Stomach (tissue), 9 donors: ENCODE data around the gene ONECUT3. TPM values are rescaled to one million over a fixed set of nuclear protein-coding genes. Genes with fewer than 3 reads are reported as not detected.
"Not testable (repeated sequence)": the region's sequence is repeated elsewhere in the genome, so short reads cannot be mapped to it uniquely, and the experiment has no call there.

Experiments
- DNase-seq, 2 donors: peaks; one replicate each; pipeline versions ENCODE4 v3.0.0 to v3.0.0-alpha.2; 2013 to 2019
- H3K27ac ChIP-seq, 5 donors: fragments of 200-600 bp in 4 of 5; sonication (generic) in 4 of 5; one replicate each; pipeline ENCODE4 v1.5.1; 2013 to 2019; ENCODE audit warnings: mild to moderate bottlenecking in 1 of 5, moderate library complexity in 1 of 5
- H3K27me3 ChIP-seq, 3 donors: fragments of 200-600 bp; sonication (generic); one replicate each; pipeline ENCODE4 v1.5.1; 2017 to 2019; ENCODE audit warnings: mixed run types in 1 of 3
- H3K36me3 ChIP-seq, 4 donors: fragments of 200-600 bp; sonication (generic); 1 replicate in 3 of 4; 2 replicates in 1 of 4; pipeline ENCODE4 v1.5.1; 2016 to 2019
- H3K4me1 ChIP-seq, 4 donors: fragments of 200-600 bp; sonication (generic); one replicate each; pipeline ENCODE4 v1.5.1; 2016 to 2019
- H3K4me3 ChIP-seq, 4 donors: fragments of 200-600 bp; sonication (generic) in 3 of 4; one replicate each; pipeline ENCODE4 v1.5.1; 2016 to 2019; ENCODE audit warnings: mild to moderate bottlenecking in 1 of 4
- H3K9me3 ChIP-seq, 4 donors: fragments of 200-600 bp; sonication (generic); one replicate each; pipeline ENCODE4 v1.5.1; 2016 to 2019
- EP300 ChIP-seq: sonication (generic); formaldehyde crosslinking; IDR thresholded peaks from one replicate; pipeline ENCODE4 v1.6.1; 2017; ENCODE audit warnings: antibody characterized with exemption
- POLR2A ChIP-seq, 4 donors: fragments of 450-650 bp; IDR thresholded peaks; one replicate each; pipeline ENCODE4 v1.6.1; 2016; ENCODE audit warnings: antibody characterized with exemption in 4 of 4, control low read depth in 2 of 4, mild to moderate bottlenecking in 1 of 4, moderate library complexity in 1 of 4
- POLR2AphosphoS5 ChIP-seq, 3 donors: sonication (generic); formaldehyde crosslinking; IDR thresholded peaks; one replicate each; pipeline ENCODE4 v1.6.1; 2016; ENCODE audit warnings: antibody characterized with exemption in 3 of 3
- WGBS, 5 donors: extraction: QIAGEN DNeasy Blood & Tissue Kit in 3 of 5; methylation state at CpG; one replicate each; pipeline versions ENCODE4 v1.1.5 to v1.1.7; 2013 to 2018; 5-methylcytosine and 5-hydroxymethylcytosine counted together
- intact Hi-C: fragments of 100-400 bp; cut with DNase I; formaldehyde crosslinking; loops from one replicate; pipeline ENCODE4 v1.15.1; 2023; ENCODE audit warnings: low total_unique reads
- polyA plus RNA-seq, 3 donors: library from polyadenylated mRNA; stranded (reverse); fragments of 200-250 nt; gene quantifications; one replicate each; pipeline ENCODE4 v1.2.3, GENCODE V29; 2013
- total RNA-seq, 5 donors: library from RNA; depleted of rRNA; stranded (reverse); fragments of >200 nt; gene quantifications; one replicate each; pipeline versions ENCODE4 v1.1.0 to v1.2.3, GENCODE V29; 2014 to 2016
- TF ChIP-seq, protein P1 (sequence below), 7 experiments: fragments of 450-650 bp in 4 of 7; fragments of 200-600 bp in 3 of 7; sonication (generic) in 3 of 7; IDR thresholded peaks; one replicate each; pipeline ENCODE4 v1.5.1; 2016 to 2019; ENCODE audit warnings: antibody characterized with exemption in 7 of 7, control low read depth in 2 of 7, mild to moderate bottlenecking in 1 of 7
- donor health status: healthy with polysubstance abuse.
- donor health status: Bipolar disorder and iron deficiency.
- donor health status: healthy.

ONECUT3 gene
- total and polyA plus RNA-seq, 8 donors, result 0.13 to 0.37 (median 0.29) TPM; not detected in 5

DNA sequence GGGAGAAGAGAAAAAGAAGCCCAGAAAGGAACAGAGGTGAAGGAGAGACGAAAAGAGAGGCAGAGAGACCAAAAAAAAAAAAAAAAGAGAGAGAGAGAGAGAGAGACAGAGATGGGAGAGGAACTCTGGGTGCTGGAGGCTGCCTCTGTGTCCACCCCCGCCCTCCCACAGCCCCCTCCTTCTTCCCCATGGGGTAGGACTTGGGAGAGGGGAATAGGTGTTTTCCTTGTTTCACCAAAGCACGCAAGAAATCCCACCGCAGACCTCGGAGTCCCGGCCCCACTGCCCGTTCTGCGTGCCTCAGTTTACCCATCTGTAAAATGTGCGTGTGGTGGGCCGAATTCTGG lies 4.9 kb downstream of the ONECUT3 start:
- TF ChIP-seq, protein P1, sequence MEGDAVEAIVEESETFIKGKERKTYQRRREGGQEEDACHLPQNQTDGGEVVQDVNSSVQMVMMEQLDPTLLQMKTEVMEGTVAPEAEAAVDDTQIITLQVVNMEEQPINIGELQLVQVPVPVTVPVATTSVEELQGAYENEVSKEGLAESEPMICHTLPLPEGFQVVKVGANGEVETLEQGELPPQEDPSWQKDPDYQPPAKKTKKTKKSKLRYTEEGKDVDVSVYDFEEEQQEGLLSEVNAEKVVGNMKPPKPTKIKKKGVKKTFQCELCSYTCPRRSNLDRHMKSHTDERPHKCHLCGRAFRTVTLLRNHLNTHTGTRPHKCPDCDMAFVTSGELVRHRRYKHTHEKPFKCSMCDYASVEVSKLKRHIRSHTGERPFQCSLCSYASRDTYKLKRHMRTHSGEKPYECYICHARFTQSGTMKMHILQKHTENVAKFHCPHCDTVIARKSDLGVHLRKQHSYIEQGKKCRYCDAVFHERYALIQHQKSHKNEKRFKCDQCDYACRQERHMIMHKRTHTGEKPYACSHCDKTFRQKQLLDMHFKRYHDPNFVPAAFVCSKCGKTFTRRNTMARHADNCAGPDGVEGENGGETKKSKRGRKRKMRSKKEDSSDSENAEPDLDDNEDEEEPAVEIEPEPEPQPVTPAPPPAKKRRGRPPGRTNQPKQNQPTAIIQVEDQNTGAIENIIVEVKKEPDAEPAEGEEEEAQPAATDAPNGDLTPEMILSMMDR (IDR thresholded peaks at IDR 0.05), result no peak
- TF ChIP-seq POLR2AphosphoS5 (IDR thresholded peaks at IDR 0.05) (no peak), EP300 (no peak), POLR2A (IDR thresholded peaks at IDR 0.05) (no peak)
- Histone ChIP-seq H3K27me3 (peaks cover 59 to 97% (median 89%) of the 10 kb centered on the region in 3 donors), H3K4me1 (peaks cover 5 to 42% (median 35%) of the 10 kb centered on the region in 4 donors), H3K4me3 (no peak overlapping the region), H3K9me3 (no peaks in the 10 kb centered on the region), H3K36me3 (no peaks in the 10 kb centered on the region), H3K27ac (no peak overlapping the region)
- no peak for DNase-seq
- intact Hi-C loops, result no loop called here
- WGBS, 5 donors, result 7 to 27% (median 14%) methylated on average over 9 to 10 of the region's 10 CpGs

DNA sequence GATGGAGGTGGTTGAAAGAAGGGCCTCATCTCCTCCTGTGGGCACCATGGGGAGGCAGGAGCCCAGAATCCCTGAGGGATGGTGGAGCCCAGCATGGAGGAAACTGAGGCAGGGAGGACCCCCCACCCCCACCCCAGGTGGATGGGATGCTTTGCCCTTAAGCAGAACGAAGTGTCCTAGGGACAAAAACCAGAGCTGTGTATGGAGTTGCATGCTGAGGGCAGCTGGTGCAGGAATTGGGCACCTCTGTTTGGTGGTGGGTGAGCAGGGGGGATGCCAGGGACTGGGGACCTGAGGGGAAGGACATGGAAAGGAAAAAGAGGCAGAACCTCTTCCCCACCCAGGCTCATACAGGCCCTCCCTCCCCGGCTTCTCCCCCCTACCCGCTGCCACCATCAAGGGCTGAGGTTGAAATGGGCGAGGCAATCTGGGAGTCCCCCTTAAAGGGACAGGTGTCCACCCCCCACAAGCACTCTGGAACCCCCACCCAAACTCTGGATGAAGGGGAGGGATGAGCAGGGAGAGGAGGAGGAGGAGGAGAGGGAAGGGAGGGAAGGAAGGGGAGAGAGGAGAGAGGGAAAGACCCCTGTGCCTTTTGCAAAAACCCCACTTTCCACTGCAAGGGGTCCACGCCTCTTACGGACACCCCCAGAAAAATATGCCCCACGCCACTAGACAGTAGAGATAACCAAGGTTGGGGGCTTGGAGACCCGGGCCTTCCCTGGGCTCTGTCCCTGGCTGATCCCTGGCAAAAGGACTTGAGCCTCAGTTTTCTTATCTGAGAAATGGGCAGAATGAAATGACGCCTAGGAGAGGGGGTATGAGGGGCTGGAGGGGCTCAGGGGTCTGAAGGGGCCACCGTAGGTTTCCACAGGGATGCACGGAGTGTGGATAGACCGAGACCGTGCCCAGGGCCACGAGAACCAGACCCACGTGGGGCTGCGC lies 5.9 kb downstream of the ONECUT3 start:
- no peaks in the 10 kb centered on the region for H3K36me3 ChIP-seq
- no peak for DNase-seq
- intact Hi-C loops, result no loop called here
- H3K27ac ChIP-seq, result no peak overlapping the region
- H3K4me1 ChIP-seq, result peaks cover 5 to 39% (median 34%) of the 10 kb centered on the region in 4 donors
- H3K9me3 ChIP-seq, result no peaks in the 10 kb centered on the region
- no peak for TF ChIP-seq POLR2AphosphoS5 (IDR thresholded peaks at IDR 0.05)
- TF ChIP-seq POLR2A (IDR thresholded peaks at IDR 0.05), result no peak
- TF ChIP-seq, protein P1 (IDR thresholded peaks at IDR 0.05), result no peak
- TF ChIP-seq EP300, result no peak
- H3K27me3 ChIP-seq, result peaks cover 57 to 99% (median 95%) of the 10 kb centered on the region in 3 donors
- WGBS, 5 donors, result 14 to 39% (median 26%) methylated on average over 12 to 16 of the region's 16 CpGs
- no peak overlapping the region for H3K4me3 ChIP-seq

GRCh38 chr19:1760020-1760419 lies 6.7 kb downstream of the ONECUT3 start:
- TF ChIP-seq EP300 (no peak), POLR2AphosphoS5 (IDR thresholded peaks at IDR 0.05) (no peak), POLR2A (IDR thresholded peaks at IDR 0.05) (no peak)
- TF ChIP-seq, protein P1 (IDR thresholded peaks at IDR 0.05), result no peak
- H3K27me3 ChIP-seq, result peaks cover 58 to 100% (median 97%) of the 10 kb centered on the region in 3 donors
- DNase-seq, result no peak
- H3K9me3 ChIP-seq, result no peaks in the 10 kb centered on the region
- H3K4me1 ChIP-seq, result peaks cover 5 to 33% (median 28%) of the 10 kb centered on the region in 4 donors
- no peaks in the 10 kb centered on the region for H3K36me3 ChIP-seq
- H3K4me3 ChIP-seq, result no peak overlapping the region
- intact Hi-C loops, result no loop called here
- 17 to 41% (median 31%) methylated on average over 16 to 17 of the region's 17 CpGs; no CpG with 5 or more reads in 1 of the 5 donors for WGBS, 5 donors
- H3K27ac ChIP-seq, result no peak overlapping the region

DNA sequence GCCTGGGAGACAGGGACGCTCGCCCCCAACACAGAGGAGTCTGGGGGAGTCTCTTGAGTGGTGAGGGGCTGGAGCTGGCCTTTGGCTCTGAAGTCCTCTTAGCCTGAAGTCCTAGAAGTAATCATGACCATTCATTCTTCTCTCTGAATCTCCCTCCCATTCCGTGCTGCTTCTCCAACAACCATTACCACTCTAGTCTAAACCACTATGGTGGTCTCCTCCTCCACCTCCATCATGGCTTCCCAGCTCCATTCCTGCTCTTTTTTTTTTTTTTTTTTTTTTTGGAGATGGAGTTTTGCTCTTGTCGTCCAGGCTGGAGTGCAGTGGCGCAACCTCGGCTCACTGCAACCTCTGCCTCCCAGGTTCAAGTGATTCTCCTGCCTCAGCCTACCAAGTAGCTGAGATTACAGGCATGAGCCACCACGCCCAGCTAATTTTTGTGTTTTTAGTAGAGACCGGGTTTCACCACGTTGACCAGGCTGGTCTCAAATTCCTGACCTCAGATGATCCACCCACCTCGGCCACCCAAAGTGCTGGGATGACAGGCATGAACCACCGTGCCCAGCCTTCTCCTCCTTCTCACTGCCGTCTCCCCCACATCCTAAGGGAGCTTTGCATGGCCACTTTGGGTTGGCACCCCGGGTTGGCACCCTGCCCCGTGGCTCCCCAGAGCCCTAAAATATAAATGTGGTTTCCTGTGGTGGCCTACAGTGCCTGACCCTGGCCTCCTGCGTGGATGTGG lies 7.7 kb downstream of the ONECUT3 start:
- H3K27ac ChIP-seq, H3K9me3 ChIP-seq, DNase-seq, intact Hi-C loops, H3K4me3 ChIP-seq, H3K36me3 ChIP-seq: not testable (repeated sequence)
- H3K4me1 ChIP-seq, result peaks cover 5 to 23% (median 18%) of the 10 kb centered on the region in 4 donors
- peaks cover 61 to 100% (median 97%) of the 10 kb centered on the region in 3 donors for H3K27me3 ChIP-seq
- WGBS, 5 donors, result 12 to 27% (median 24%) methylated on average over 15 of the region's 15 CpGs
